ENCODE results near the gene ADAMTS3.

The ADAMTS3 gene

DNA sequence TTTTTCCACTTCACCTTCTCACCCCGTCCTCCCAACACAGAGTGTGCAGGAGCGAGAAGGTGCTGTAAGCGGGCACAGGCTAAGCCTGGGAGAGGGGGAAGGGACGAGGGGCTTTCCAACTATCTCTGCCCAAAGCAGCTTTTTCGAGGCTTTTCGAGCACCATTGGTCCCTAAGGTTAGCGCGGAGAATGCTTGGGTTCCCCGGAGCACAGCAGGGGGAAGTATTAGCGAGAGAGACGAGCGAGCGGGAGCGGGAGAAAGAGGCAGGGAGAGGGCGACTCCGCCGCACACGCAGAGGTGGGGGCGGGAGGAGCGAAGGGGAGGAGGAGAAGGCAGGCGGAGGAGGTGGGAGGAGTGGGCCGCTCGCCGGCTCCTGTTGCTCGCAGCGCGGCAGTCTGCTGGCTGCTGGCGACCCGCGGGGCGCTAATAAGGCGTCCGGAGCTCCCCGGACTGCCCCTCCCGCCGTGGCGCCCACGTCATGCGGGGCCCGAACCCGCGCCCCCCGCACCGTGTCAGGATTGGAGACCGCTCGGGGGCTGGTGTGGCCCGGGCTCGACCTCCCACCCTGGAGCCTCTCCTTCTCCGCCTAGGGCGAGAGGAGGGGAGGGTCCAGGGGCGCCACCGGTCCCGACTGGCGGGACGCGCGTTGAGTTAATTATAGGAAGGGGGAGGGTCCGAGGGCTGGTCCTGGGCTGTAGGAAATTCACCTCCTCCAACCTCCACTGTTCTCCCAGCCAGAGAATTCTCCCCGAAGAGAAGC, at the start of gene ADAMTS3:
Gene ADAMTS3 (minus strand): TSS at position 263 of the 760 bp plus-strand sequence. CDS start 459 bp downstream, outside the sequence.
- DNase-seq (ENCODE audit: low spot score), result peak; percentile 88

- DNase-seq (ENCODE audit: low spot score), result no peak
These were observed 44.9 kb upstream of the ADAMTS3 start for GRCh38 chr4:72613959-72614358.

GRCh38 chr4:72606751-72607150, 37.7 kb upstream of the ADAMTS3 start:
- DNase-seq (ENCODE audit: low spot score), result no peak

DNA sequence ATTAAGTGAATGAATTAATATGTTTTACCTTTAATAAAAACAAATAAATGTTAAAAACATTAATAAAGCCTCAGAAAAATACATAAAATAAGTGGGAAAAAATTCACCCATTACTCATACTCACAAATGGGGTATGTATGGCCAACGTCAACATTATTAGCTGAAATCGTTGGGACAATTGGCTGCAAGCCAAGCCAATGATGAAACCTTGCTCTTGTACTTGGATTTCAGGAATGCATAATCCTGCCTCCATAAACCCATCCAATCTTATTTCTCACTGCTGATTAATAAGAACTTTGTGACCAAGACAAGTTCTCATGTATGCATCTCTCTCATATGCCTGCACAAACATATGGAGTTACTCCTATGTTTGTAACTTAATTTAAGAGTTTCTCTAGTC, 35.3 kb upstream of the ADAMTS3 start:
- no peak for DNase-seq (ENCODE audit: low spot score)

DNA sequence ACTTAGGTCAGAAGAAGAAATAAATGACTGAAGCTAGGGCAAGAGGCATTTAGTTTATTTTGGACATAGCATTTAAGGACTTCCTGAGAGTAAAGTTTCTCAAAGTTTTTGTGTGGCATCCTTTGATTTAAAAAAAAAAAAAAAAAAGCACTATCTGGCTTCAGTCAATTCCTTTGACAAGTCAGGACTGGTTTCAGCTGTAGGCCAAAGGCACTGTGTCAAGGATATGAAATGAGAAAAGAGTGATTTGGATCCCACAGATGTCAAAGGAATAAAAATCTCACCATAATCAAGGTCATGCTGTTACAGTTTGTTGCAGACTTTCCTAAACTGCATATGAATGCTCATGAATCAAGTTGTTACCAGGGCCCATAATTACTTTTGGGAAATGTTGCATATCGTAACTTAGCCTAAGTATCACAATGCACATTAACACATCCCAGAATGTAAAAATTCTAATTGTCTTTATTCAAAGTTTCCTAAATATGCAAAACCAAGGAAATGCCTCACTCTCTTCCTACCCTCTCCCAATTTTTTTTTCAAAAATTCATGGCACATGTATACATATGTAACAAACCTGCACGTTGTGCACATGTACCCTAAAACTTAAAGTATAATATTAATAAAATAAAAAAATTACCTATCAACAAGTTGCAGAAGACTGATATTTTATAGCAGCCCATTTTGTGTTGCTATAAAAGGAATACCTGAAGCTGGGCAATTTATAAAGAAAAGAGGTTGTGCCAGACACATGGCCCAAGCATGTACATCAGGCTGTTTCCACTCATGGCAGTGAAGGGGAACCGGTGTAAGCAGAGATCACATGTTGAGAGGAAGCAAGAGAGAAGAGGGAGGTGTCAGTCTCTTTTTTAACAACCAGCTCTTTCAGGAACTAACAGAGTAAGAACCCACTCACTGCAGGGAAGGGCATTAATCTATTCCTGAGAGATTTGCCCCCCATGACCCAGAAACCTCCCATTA, 33.7 kb upstream of the ADAMTS3 start:
- no peak for DNase-seq (ENCODE audit: low spot score)

DNA sequence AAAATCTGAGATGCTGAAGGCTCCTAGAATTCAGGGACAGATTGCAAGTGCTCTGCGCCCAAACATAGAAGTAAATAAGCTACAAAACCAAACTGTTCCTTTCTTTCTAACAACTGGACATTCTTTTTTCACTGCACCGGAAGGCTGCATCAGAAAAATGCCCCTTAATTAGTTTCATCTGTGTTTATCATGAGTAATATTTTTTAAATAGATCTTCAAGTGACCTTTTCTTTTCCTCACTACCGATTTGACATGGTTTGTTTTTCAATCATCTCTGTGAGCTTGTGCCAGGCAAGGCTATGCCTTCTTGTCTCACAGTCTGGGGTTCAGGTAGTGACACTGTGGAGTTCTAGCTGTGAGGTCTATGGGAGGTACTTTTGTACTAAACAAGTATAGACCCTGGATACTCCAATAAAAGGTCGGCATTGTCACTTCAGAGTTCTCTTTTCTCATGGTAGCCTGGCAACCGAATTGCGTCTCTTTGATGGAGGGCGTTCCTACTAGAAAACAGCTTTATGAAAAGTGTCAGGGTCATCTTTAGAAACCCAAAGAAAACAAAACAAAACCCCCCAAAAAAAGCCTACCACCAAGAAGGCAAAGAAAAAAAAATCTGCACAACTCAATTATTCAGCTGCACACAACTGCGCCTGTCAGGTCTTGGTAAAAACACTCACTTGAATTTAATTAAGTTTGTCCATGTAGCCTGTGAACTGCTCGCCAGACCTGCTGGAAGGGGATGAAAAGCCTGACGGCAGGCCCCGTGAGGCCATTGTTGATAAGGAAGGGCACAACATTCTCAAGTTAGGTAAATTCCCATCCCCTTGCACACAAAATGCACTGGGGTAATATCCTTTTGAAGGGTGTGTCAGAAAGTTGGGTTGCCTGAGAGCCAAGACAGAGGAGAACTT, 22.8 kb upstream of the ADAMTS3 start:
- DNase-seq (ENCODE audit: low spot score), result no peak

DNA sequence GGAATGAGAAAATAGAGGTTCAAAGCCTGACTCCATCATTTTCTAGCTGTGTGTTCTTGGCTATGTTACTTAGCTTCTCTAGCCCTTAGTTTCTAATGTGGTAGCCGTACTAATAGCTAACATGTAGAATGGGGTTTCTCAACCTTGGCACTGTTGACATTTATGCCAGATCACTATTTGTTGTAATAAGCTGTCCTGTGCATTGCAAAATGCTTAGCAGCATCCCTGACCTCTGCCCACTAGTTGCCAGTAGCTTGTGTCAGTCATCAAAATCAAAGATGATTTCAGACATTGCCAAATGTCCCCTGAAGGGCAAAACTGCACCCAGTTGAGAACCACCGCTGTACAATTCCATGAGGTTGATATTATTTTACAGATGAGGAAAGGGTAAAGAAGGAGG, 18.3 kb upstream of the ADAMTS3 start:
- no peak for DNase-seq (ENCODE audit: low spot score)

DNA sequence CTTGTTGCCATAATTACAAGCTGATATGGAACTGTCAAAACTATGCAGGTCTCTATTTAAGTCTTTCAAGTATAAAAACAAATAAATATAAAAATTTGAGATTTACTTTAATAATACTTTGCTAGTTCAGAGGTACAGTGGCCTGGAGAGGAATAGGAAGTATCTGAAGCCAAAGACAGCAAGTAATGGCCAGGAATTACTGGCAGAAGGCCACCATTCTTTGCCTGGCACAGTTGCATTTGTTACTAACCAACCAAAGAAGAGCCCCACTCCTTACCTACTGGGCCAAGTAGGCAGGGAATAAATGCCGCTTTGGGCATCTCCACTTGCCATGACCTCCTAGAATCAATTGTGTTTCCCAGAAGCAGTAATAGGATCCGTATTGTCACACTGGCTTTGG, 13.8 kb upstream of the ADAMTS3 start:
- no peak for DNase-seq (ENCODE audit: low spot score)

DNA sequence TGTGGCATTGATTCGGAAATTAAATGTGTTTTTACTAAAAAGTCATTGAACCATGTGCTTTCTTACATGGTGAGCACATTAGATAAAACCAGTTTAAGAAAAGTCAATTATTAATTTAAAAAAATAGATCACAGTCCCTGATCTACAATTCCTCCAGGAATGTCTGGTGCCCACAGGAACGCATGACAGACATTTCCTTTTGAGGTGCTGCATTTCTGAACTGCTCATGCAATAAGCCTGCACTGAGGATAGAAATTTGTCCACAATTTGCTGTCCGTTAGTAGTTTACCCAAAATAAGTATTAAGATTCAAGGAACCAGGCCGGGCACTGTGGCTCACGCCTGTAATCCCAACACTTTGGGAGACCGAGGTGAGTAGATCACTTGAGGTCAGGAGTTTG, 8.2 kb upstream of the ADAMTS3 start:
- no peak for DNase-seq (ENCODE audit: low spot score)

- DNase-seq (ENCODE audit: low spot score), result no peak
These were observed 2.3 kb upstream of the ADAMTS3 start for GRCh38 chr4:72571337-72571736.

- no peak for DNase-seq (ENCODE audit: low spot score)
These were observed 756 bp upstream of the ADAMTS3 start for GRCh38 chr4:72569719-72570235.

GRCh38 chr4:72567821-72568675, 973 bp downstream of the ADAMTS3 start:
- peak; percentile 78 for DNase-seq (ENCODE audit: low spot score)

DNA sequence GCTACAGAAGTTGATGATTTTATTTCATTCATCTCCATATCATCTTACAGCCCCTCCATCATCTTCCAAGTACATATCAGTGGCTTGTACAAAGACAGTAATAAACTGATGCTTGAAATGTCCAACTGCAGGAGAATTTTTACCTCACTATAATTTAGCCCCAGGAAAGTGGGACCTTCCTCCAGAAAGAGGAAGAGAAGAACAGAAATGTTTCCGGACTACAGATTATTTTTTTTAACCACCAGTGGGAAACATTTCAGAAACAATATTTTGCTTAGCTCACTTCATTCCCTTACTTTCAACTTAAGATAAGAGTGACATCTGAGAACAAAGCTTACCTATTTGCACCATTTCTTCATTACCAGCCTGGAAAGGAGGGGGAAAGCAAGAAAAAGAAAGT, 2.0 kb downstream of the ADAMTS3 start:
- no peak for DNase-seq (ENCODE audit: low spot score)

DNA sequence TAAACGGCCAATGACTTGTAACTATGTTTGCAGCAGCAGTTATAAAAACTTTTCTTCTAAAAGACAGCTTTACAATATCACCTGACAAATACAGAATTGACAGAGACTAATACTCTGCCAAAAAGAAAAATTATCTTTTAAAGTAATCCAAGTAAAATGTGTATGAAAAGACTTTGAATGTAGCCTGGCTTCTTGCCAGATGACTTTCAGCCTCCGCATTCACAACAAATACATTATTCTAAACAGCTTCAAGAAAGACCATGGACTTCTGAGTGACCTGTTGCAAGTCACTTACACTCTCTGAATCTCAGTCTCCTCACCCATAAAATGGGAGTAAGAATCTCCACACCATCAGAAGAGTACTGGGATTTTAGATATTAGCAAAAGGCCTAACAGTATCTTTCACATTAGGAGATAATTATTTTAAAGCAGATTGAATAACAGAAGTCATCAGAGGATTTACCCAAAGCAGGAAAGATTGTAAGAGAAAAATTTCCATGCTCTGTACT, 2.5 kb downstream of the ADAMTS3 start:
- DNase-seq (ENCODE audit: low spot score), result no peak

DNA sequence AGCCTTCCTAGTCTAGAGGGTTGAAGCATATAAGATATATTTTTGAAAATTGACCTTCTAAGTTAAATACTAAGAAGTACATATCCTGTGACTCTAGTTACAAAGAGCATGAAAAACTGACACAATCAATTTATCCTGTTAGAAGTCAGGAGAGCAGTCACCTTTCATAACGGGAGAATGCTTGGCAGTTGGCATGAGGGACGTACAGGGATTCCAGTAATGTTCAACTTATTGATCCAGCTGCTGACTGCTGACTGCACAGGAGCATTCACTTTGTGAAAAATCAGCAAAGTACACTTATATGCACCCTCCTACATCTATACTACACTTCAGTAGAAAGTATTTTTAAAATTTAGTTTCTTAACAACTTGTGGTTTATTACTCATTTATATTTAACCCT, 4.2 kb downstream of the ADAMTS3 start:
- DNase-seq (ENCODE audit: low spot score), result no peak

DNA sequence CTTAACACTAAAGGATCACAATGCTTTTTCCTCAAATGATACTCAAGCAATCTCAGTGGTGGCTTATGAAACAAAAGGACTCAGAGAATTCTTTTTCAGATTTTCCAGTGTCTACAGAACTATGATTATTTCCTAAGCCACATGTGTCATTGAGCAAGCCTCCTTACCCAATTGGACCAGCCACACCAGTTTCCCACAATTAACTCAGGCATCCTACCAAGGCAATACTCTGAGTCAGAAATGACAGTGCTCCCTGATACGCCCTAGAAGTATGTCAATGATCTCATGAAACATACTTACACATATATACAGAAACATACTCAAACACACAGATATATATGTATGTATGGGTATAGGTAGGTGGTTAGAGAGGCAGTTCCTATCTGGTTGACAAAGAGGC, 4.8 kb downstream of the ADAMTS3 start:
- no peak for DNase-seq (ENCODE audit: low spot score)

GRCh38 chr4:72558655-72559054, 10.4 kb downstream of the ADAMTS3 start:
- DNase-seq (ENCODE audit: low spot score), result no peak

DNA sequence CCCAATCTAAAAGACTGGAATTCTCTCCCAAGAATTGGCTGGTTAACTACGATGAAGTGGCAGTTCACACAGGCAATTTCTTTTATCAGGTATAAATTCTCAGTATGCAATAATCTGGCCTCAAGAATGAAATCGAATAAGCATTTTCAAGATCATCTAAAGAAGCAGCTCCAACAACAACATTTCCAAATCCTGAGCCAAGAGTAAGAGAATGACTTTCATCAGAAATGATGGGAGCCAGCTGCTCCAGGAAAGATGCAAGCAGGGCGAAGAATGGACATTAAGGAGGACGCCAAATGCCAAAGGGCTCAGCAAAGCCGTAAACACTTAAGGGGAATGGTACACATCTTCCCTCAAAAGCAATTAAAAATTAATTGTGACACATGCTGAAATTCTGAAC, 12.0 kb downstream of the ADAMTS3 start:
- no peak for DNase-seq (ENCODE audit: low spot score)

GRCh38 chr4:72555377-72555831, 13.6 kb downstream of the ADAMTS3 start:
- no peak for DNase-seq (ENCODE audit: low spot score)

- DNase-seq (ENCODE audit: low spot score), result no peak
These were observed 15.3 kb downstream of the ADAMTS3 start for GRCh38 chr4:72553540-72554337.

All from iPS-NIHi11 (cell line).